GM18867 (cell line): ENCODE data around the gene PLPP7.

Experiments
- ATAC-seq: cut with Tn5 transposase; IDR thresholded peaks from one replicate; pipeline ENCODE4 v1.9.1; 2021; ENCODE audit warnings: mild to moderate bottlenecking, moderate library complexity; ENCODE audit not compliant: unreplicated experiment

The PLPP7 gene

GRCh38 chr9:131280660-131281059 lies 8.9 kb upstream of the PLPP7 start:
- no peak for ATAC-seq

- ATAC-seq = no peak
Observed at GRCh38 chr9:131281119-131281965, 8.2 kb upstream of the PLPP7 start.

- no peak for ATAC-seq
Observed at GRCh38 chr9:131282175-131282574, 7.3 kb upstream of the PLPP7 start.

- no peak for ATAC-seq
Observed at GRCh38 chr9:131282688-131283422, 6.7 kb upstream of the PLPP7 start.

GRCh38 chr9:131284856-131285255 lies 4.7 kb upstream of the PLPP7 start:
- ATAC-seq = no peak

GRCh38 chr9:131287359-131287758 lies 2.2 kb upstream of the PLPP7 start:
- ATAC-seq = no peak

GRCh38 chr9:131288217-131288616 lies 1.3 kb upstream of the PLPP7 start:
- no peak for ATAC-seq

GRCh38 chr9:131290036-131290766 lies 678 bp downstream of the PLPP7 start:
- ATAC-seq = no peak

- no peak for ATAC-seq
Observed at GRCh38 chr9:131290767-131291370, 1.3 kb downstream of the PLPP7 start.

GRCh38 chr9:131291795-131292315 lies 2.3 kb downstream of the PLPP7 start:
- no peak for ATAC-seq

- ATAC-seq = no peak
Observed at GRCh38 chr9:131292937-131293336, 3.4 kb downstream of the PLPP7 start.

GRCh38 chr9:131296460-131296859 lies 6.9 kb downstream of the PLPP7 start:
- no peak for ATAC-seq

GRCh38 chr9:131296906-131297500 lies 7.5 kb downstream of the PLPP7 start:
- ATAC-seq = no peak

GRCh38 chr9:131297903-131298302 lies 8.4 kb downstream of the PLPP7 start:
- ATAC-seq = no peak

GRCh38 chr9:131298341-131298740 lies 8.8 kb downstream of the PLPP7 start:
- ATAC-seq = no peak

GRCh38 chr9:131298816-131299215 lies 9.3 kb downstream of the PLPP7 start:
- no peak for ATAC-seq

GRCh38 chr9:131299346-131299960 lies 9.9 kb downstream of the PLPP7 start:
- ATAC-seq = no peak

GRCh38 chr9:131299961-131300347 lies 10.4 kb downstream of the PLPP7 start:
- no peak for ATAC-seq

- ATAC-seq = no peak
Observed at GRCh38 chr9:131300444-131300843, 10.9 kb downstream of the PLPP7 start.
